Caco-2 (cell line): ENCODE measurements around the gene SDSL. TPM values are rescaled to one million over a fixed set of nuclear protein-coding genes. Genes with fewer than 3 reads are reported as not detected.

ENCODE experiments used
- BruUV-seq: library from RNA; stranded (reverse); fragments of 400-500 nt; replicated peaks from 2 replicates; lab custom pipeline; 2021; lab: Mats Ljungman, UMichigan
- CTCF ChIA-PET: fragments of 300-600 bp; sonication (Branson Sonifier 250); formaldehyde crosslinking; loops from one replicate; lab custom pipeline; 2022; ENCODE audit warnings: antibody characterized with exemption; lab: Charles Lee
- POLR2A ChIA-PET: fragments of 300-600 bp; sonication (Branson Sonifier 250); formaldehyde crosslinking; loops from one replicate; lab custom pipeline; 2022; ENCODE audit warnings: antibody characterized with exemption; lab: Charles Lee
- DNase-seq, 2 experiments: peaks; one replicate each; pipeline versions ENCODE4 v3.0.0 to v3.0.0-alpha.2; 2020 to 2022
- H3K27me3 ChIP-seq: replicated peaks from 2 replicates; pipeline ENCODE4 v1.6.0; 2011; ENCODE audit warnings: low read length; ENCODE audit not compliant: control insufficient read depth, insufficient read depth
- H3K36me3 ChIP-seq: 2 replicates; pipeline ENCODE4 v1.5.1; 2011; ENCODE audit warnings: low read length; ENCODE audit not compliant: control insufficient read depth, insufficient read depth
- H3K4me1 ChIP-seq: fragments of 250-450 bp; sonication (Bioruptor Pico); 2 replicates; pipeline ENCODE4 v1.5.1; 2020; ENCODE audit warnings: mild to moderate bottlenecking
- H3K4me3 ChIP-seq: 2 replicates; pipeline ENCODE4 v1.5.1; 2011; ENCODE audit warnings: low read depth, mild to moderate bottlenecking, control low read depth, low read length
- H3K9me3 ChIP-seq: fragments of 250-450 bp; sonication (Bioruptor Pico); 2 replicates; pipeline ENCODE4 v1.5.1; 2020; ENCODE audit warnings: mild to moderate bottlenecking, moderate library complexity
- H3K27ac Mint-ChIP-seq: one replicate; pipeline ENCODE4 v1.8.0; 2022; ENCODE audit warnings: mixed read lengths; ENCODE audit not compliant: unreplicated experiment
- H3K27me3 Mint-ChIP-seq: one replicate; pipeline ENCODE4 v1.8.0; 2022; ENCODE audit warnings: mixed read lengths; ENCODE audit not compliant: insufficient read depth, unreplicated experiment
- H3K36me3 Mint-ChIP-seq: one replicate; pipeline ENCODE4 v1.8.0; 2022; ENCODE audit warnings: mild to moderate bottlenecking, mixed read lengths; ENCODE audit not compliant: insufficient read depth, unreplicated experiment
- H3K4me1 Mint-ChIP-seq: one replicate; pipeline ENCODE4 v1.8.0; 2022; ENCODE audit warnings: low read depth, mixed read lengths; ENCODE audit not compliant: unreplicated experiment
- H3K4me3 Mint-ChIP-seq: one replicate; pipeline ENCODE4 v1.8.0; 2022; ENCODE audit warnings: mild to moderate bottlenecking, moderate library complexity, mixed read lengths; ENCODE audit not compliant: unreplicated experiment
- H3K9me3 Mint-ChIP-seq: one replicate; pipeline ENCODE4 v1.8.0; 2022; ENCODE audit warnings: mixed read lengths; ENCODE audit not compliant: unreplicated experiment
- CTCF ChIP-seq, 2 experiments: fragments of 200-600 bp in 1 of 2; IDR thresholded peaks; 1 replicate in 1 of 2; 2 replicates in 1 of 2; pipeline versions ENCODE4 v1.5.1 to v1.8.0; 2011 to 2022; ENCODE audit warnings: antibody characterized with exemption in 1 of 2, control low read depth in 1 of 2, inconsistent platforms in 1 of 2, low read depth in 1 of 2, low read length in 1 of 2, mild to moderate bottlenecking in 1 of 2, moderate library complexity in 1 of 2; ENCODE audit not compliant: insufficient read depth in 1 of 2, severe bottlenecking in 1 of 2, unreplicated experiment in 1 of 2
- intact Hi-C: fragments of 100-400 bp; cut with micrococcal nuclease; formaldehyde crosslinking; loops from one replicate; pipeline ENCODE4 v1.10.0; 2022; ENCODE audit not compliant: unreplicated experiment
- total RNA-seq: library from RNA; stranded (reverse); gene quantifications from 2 replicates; pipeline ENCODE4 v1.2.3, GENCODE V29; 2022

Gene SDSL
- total RNA-seq, 1 experiment from 2014 or later = 4.5 TPM

DNA sequence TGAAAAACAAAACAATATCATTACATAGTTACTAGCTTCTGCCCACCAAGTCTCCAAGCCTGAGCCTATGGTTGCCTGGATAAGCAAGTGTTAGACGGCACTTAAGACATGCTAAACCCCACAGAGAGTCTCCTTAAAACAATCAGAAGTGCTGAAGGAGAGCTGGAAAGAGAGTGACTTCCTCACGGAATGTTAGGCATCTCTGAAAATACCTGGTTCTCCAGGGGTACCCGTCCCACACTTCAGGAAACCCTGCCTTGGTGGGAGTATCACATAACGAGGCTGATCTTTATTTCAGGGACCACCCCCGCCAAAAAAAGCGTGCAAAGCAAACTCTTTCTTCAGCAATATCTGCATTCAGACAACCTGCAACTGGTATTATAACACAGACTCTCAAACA lies 31.1 kb downstream of the SDSL start:
- no peak overlapping the region for H3K4me3 Mint-ChIP-seq
- POLR2A ChIA-PET = no interaction called here

GRCh38 chr12:113456199-113456598 lies 34.0 kb downstream of the SDSL start:
- TF ChIP-seq CTCF (IDR thresholded peaks at IDR 0.05; ENCODE audit: insufficient read depth in 1 of 2, low read depth in 1 of 2, low read length in 1 of 2, severe bottlenecking in 1 of 2, unreplicated experiment in 1 of 2) = no peak
- Mint-ChIP-seq H3K4me1 (no peaks in the 10 kb centered on the region), H3K27me3 (peaks cover 22% of the 10 kb centered on the region), H3K9me3 (no peaks in the 10 kb centered on the region), H3K4me3 (no peak overlapping the region), H3K27ac (no peak overlapping the region), H3K36me3 (no peaks in the 10 kb centered on the region)
- POLR2A ChIA-PET = no interaction called here
- Histone ChIP-seq H3K27me3 (no peaks in the 10 kb centered on the region; the same call in none of the 2 replicates), H3K4me3 (no peak overlapping the region), H3K4me1 (no peaks in the 10 kb centered on the region), H3K9me3 (no peaks in the 10 kb centered on the region), H3K36me3 (no peaks in the 10 kb centered on the region)
- intact Hi-C loops = no loop called here
- no peak for DNase-seq
- no TSS peak for BruUV-seq
- CTCF ChIA-PET = no interaction called here

More for the DNA sequence above, 31.1 kb downstream of the SDSL start:
- Histone ChIP-seq H3K36me3 (no peaks in the 10 kb centered on the region), H3K4me3 (no peak overlapping the region), H3K9me3 (no peaks in the 10 kb centered on the region), H3K4me1 (no peaks in the 10 kb centered on the region), H3K27me3 (no peaks in the 10 kb centered on the region; the same call in 1 of the 2 replicates)
- no peaks in the 10 kb centered on the region for H3K4me1 Mint-ChIP-seq
- H3K27me3 Mint-ChIP-seq = peaks cover 10% of the 10 kb centered on the region
- no peaks in the 10 kb centered on the region for H3K9me3 Mint-ChIP-seq
- H3K36me3 Mint-ChIP-seq = no peaks in the 10 kb centered on the region
- H3K27ac Mint-ChIP-seq = no peak overlapping the region
- no TSS peak for BruUV-seq
- intact Hi-C loops = no loop called here
- no peak for DNase-seq
- CTCF ChIA-PET = no interaction called here
- TF ChIP-seq CTCF (IDR thresholded peaks at IDR 0.05; ENCODE audit: insufficient read depth in 1 of 2, low read depth in 1 of 2, low read length in 1 of 2, severe bottlenecking in 1 of 2, unreplicated experiment in 1 of 2) = no peak

DNA sequence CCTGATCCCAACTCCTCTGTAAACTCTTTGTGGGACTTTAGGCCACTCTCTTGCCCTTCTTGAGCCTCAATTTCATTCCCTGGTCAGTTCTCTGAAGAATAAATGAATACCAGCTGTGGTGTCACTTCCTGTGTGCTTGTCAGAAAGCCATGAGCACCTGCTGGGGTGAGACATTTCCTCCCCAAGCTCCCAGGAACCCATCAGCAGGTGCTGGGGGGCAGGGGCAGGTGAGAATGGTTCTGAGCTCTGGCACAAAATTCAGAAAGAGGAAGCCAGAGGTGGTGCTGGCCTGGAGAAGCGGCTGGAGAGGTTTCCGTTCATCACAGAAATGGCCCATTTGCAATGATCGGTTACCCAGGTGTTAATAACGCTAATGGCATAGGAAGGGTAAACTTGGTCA lies 34.6 kb downstream of the SDSL start:
- Histone ChIP-seq H3K9me3 (no peaks in the 10 kb centered on the region), H3K27me3 (no peaks in the 10 kb centered on the region; the same call in none of the 2 replicates), H3K36me3 (no peaks in the 10 kb centered on the region), H3K4me3 (no peak overlapping the region), H3K4me1 (no peaks in the 10 kb centered on the region)
- ChIA-PET POLR2A (no interaction called here), CTCF (no interaction called here)
- DNase-seq = no peak
- H3K4me1 Mint-ChIP-seq = no peaks in the 10 kb centered on the region
- no peak for TF ChIP-seq CTCF (IDR thresholded peaks at IDR 0.05; ENCODE audit: insufficient read depth in 1 of 2, low read depth in 1 of 2, low read length in 1 of 2, severe bottlenecking in 1 of 2, unreplicated experiment in 1 of 2)
- no peak overlapping the region for H3K4me3 Mint-ChIP-seq
- no peak overlapping the region for H3K27ac Mint-ChIP-seq
- H3K9me3 Mint-ChIP-seq = no peaks in the 10 kb centered on the region
- H3K27me3 Mint-ChIP-seq = peaks cover 22% of the 10 kb centered on the region
- intact Hi-C loops = no loop called here
- no peaks in the 10 kb centered on the region for H3K36me3 Mint-ChIP-seq
- no TSS peak for BruUV-seq
